Ramos (cell line): ENCODE data around the gene FCN3.

Experiments used
- in situ Hi-C: fragments of 300-500 bp; cut with MboI; formaldehyde crosslinking; loops from one replicate; pipeline ENCODE4 v1.14.3; 2022; ENCODE audit warnings: low sequenced_read_pairs; ENCODE audit not compliant: unreplicated experiment

Gene FCN3

DNA sequence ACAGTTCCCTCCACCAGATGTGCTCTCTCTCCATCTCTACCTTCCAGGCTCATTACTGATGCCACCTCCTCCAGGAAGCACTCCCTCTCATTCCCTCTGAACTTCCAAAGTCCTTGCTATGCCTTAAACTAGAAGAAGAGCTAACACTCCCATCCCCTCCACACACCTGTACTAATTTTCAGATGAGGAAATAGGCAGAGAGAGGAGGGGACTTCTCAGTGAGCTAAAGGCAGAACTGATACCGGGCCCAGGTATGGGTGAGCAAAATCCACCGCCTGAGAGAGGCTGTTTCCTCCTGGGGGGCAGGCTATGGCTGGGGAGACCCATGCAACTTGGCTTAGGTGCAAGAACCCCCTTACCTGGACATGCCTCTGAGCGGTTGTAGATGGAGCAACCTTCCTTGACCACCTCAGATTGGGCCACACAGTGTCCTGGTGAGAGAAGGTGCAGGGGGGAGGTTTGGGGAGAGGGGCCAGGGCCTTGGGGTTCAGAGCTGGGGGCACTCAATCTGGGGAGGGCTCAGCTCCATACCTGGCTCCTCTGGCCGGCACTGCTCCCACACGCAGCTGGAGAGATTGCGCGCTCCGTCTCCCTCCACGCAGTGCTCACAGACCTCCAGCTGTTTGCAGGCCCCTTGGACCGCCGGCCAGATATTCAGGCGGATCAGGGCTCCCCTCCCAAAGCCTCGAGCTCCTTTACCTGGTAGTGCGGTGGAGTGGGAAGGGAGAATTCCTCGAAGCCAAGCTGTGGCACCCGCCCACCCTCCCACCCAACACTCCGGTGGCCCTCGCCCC, 7.5 kb upstream of the FCN3 start:
- in situ Hi-C loops: loop anchor here (10.0 kb wide), 1 partner anchor 277 kb away; no protein-coding TSS in a partner anchor

DNA sequence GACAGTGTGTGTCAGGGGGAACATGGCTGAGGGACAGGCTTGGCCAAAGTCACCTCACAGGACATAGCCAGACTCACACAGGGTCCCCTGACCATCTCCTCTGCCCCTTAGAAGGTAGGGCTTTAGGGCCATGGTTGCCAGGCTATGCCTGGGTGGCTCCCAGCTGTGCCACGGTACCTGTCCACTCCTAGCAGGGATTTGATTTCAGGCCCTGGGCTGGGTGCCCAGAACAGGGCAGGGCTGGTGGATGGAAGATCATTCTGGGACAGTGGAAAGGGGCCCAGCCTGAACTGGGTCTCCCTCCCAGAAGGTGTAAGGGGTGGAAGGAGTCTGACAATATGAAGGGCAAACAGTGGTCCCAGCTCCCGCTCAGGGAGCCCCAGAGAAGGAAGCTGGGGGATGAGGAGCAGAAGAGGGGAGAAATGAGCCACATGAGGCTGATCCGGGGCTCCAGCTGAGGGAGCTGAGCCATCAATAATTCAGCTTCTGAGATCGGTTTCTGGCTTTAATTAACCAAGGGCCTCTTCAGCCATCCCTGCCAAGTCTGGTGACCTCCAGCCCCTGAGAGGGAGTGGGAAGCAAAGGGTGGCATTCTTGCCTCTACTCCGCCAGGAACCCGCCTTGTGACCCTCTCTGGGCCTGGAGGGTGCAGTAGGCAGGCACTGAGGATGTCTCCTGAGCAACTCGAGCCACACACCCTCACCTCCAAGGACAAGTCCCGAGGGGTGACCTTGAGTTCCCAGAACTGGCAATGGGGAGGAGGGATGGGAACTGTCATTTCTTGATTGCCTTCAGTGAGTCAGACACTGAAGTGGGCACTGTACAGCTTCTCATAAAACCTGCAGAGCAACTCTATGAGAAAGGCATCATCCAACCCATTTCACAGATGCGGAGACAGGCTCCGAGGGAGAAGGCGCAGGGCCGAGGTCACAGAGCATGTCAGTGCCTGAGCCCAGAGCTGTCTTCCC, 6.4 kb upstream of the FCN3 start:
- in situ Hi-C loops: loop anchor here (10.0 kb wide), 1 partner anchor 276 kb away; no protein-coding TSS in a partner anchor

DNA sequence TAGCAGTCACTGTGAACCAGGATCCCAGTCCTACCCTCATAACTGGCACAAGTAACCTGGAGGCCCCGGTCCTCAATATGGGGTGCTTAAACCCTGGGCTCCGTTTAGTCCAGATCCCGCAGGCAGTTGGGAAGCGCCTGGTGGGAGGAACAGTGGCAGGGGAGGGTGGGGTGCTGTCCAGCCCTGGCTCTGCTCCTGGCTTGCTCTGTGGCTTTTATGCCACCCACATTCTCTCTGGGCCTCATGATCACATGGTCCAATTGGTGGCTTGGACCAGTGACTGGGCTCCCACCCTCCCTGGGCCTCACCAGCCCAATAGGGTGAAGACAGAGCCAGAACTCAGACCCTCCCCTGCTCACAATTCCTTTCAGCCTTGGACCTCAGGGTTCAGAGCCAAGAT, 5.6 kb upstream of the FCN3 start:
- in situ Hi-C loops: loop anchor here (10.0 kb wide), 1 partner anchor 275 kb away; no protein-coding TSS in a partner anchor

DNA sequence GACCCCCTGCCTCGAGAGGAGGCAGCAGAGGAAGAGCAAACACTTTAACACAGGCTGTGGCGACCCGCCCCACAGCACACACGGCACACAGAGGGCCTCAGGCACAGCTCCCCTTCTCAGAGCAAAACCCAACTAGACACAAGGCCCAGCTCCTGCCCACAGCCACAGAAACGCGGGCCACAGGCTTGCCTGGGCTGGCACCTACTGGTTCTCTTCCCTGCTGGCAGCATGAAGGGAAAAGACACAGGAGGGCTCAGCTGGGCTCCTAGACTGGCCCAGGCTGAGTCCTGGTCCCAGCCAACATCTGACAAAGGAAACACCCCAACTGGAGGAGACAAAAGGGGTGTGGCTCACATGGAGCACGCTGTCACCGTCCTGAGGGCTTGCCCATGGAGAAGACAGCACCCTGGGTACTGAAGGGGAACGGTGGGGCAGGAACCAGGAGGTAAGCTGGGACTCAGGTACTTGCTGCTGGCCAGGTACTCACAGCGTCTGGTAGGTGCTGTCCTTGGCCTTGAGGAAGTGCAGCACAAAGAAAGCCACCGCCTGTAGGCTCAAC, 5.0 kb upstream of the FCN3 start:
- in situ Hi-C loops: loop anchor here (10.0 kb wide), 1 partner anchor 275 kb away; no protein-coding TSS in a partner anchor

DNA sequence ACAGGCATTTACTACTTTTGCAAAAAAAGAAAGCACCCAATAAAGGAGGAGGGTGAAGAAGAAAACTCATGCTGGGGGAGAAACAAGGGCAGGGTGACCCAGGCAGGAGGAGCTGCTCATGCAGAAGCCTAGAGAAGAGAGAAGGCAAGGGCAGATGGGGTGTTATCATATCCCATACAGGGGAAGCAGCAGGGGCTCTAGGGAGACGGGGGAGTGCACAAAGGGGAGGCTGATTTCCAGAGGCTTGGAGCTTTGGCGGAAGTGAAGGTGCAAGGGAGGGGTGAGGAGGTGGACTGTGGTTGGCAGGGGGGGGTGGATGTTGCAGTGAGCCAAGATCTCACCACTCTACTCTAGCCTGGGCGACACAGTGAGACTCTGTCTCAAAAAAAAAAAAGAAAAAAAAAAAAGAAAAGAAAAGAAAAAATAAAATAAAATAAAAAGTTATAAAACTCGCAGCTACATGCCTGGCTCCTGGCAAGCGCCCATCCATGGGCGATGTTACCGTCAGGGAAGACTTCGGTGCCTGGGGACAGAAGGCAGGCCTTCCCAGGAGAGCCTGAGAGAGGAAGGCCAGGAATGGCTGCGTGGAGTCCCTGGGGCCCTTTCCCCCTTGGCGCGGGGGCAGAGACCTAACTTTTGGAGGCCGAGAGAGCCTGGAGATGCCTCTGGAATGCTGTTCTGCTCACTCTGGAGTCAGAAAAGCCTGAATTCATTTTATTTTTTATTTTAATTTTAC, 3.3 kb upstream of the FCN3 start:
- in situ Hi-C loops: no loop called here

DNA sequence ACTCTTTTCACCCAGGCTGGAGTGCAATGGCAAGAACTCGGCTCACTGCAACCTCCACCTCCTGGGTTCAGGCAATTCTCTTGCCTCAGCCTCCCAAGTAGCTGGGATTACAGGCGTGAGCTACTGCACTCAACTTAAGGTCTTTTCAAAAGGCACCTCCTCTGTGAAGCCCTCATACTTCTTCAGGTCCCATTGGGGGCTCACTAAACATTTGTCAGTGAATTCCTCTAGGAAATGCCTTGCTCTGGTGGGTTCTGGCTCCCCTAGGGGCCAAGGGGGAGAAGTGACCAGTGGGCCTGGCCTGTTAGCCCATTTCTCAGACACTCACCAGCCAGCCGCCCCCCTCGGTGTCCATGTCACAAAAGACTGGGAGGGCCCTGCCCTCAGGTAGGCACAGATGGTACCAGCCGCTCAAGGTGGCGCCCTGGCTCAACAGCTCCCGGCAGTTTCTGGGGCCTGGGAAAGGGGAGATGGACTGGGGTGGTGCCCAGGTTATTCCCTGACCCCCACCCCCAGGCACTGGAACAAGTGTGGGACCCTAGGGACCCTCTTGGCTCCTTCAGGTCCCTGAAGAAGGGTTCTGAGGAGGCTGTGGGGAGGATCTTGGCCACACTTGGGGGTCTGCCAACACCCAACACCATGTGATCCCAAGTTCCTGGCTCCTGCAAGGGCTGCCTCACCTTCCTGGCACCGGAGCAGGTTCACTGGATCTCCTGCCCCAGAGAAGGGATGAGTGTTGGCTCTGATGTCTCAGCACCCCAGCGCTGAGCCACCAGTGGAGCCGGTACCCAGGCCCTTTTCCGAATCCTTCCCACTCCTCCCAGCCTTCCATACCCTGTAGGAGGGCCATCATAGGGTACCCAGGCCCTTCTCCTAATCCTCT, 1.6 kb downstream of the FCN3 start:
- in situ Hi-C loops: no loop called here

DNA sequence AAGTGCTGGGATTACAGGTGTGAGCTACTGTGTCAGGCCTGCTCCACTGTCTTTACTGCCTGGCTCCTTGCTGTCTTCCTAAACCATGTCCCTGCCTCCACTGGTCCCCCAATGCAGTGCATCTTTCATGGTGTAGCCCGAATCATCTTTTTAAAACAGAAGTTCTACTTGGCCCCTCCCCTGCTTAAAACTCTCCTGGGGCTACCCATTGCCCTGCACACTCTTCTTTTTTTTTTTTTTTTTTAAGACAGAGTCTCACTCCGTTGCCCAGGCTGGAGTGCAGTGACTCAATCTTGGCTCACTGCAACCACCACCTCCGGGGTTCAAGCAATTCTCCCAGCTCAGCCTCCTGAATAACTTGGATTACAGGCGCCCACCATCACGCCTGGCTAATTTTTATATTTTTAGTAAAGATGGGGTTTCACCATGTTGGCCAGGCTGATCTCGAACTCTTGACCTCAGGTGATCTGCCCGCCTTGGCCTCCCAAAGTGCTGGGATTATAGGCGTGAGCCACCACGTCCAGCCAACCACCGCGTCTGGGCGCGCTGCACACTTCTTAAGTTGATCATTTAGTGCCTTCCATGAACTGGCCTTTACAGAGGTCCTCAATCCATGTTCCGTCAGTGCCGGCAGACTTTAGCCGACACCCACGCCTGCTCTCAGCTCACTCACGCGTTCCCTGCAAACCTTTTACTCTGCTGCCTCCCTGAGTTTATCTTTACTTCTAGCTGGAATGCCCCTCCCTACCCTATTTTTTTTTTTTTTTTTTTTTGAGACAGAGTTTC, 2.4 kb downstream of the FCN3 start:
- in situ Hi-C loops: no loop called here

DNA sequence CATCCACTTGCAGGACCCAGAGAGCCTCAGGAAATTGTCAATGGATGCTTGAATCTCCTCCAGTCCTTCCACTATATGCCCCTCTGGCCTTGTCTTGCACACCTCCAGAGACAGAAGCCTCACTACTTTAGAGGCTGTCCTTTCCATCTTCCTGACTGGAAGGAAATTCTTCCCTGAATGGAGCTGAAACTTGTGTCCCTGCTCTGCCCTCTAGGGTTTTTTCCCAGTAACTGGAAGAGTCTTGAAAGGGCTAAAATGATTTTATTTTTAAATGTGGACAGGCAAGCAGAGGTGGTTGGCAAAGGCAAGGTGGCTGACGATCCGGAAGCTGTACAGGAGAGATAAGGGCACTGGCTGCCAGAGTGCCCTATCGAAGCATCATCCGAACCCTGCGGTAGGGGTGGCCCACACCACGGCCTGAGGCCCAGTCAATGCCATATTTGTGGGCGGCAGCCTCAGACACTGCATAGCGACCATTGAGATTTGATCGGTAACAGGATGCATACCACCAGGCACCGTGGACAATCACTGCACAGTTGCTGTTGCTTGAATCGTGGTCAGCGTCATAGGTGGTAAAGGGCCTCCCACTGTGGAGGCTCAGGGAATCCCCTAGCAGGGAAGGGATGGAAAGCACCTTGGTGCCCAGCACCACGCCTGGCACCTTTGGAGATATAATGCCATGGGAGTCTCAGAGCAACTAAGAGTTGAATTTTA, 5.6 kb downstream of the FCN3 start:
- in situ Hi-C loops: no loop called here

DNA sequence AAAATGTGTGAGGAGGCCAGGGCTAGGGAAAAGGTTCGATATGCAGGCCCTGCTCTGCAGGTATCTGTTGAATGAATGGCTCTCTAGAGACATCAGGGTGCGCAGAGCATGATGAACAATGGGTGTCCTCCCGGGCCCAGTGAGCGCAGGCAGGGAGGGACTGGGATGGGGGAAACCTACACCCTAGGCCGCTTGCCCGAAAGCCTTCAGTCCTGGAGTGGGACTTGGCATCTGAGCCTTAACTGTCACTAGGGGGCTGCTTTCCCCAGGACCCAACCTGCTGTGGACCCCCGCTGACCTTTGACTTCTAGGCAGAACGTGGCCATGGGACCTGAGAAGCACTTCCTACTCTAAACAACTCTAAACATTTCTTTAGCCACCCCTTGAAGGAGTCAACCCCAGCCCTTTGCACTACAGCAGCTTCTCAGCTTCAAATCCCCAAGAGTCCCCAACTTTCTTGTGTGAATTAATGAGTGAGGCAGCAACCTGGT, 7.4 kb downstream of the FCN3 start:
- in situ Hi-C loops: no loop called here

DNA sequence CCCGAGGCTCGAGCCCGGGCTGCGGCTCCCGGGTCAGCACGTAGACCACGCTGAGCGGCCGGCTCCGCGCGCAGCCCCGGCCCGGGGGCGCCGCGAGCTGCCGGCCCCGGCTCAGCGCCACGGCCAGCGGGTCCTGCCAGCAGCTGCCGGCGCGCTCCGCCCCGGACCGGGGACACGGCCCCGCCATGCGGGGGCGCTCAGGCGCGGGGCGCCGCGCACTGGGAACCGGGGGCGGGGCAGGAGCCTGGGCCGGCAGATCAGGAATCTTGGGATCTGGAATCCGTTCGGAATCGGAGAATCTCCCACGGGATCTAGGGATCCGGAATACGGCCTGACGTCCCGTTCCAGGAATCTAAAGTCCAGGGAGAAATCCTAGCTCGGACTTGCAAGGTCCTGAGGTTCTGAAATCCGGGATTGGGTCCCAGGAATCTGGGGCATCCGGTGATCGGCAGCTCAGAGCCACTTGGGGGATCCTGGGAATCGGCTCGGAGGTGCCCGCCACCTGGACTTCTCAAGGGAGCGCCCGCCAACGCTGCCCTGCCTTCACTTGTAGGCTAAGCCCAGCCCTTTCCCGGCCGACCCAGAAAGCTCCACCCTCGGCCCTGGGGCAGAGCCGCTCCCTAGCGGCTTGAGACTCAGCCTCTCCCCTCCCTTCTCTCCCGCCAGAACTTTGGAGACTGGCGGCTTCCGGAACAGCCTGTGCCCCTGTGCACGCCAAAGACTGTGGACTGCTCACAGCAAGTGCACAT, 8.0 kb downstream of the FCN3 start, which contains the start of gene MAP3K6:
Gene MAP3K6, minus strand, starts transcription at position 551 of the 749 bp plus-strand sequence. Its CDS starts 364 bp downstream, at position 187.
- in situ Hi-C loops: no loop called here

DNA sequence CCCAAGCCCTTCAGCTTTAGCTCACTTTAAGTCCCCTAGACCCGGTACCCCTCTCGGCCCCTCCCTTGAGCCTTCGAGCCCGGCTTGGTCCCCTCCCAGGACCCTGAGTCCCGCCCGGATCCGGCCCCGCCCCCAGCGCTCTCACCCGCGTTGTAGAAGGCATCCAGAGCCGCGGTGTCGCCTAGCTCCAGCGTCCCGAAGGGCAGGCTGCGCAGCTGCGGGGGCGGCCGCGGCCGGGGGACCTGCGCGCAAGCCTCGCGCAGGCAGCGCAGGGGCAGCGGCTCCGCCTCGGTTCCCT, 8.6 kb downstream of the FCN3 start:
- in situ Hi-C loops: no loop called here

DNA sequence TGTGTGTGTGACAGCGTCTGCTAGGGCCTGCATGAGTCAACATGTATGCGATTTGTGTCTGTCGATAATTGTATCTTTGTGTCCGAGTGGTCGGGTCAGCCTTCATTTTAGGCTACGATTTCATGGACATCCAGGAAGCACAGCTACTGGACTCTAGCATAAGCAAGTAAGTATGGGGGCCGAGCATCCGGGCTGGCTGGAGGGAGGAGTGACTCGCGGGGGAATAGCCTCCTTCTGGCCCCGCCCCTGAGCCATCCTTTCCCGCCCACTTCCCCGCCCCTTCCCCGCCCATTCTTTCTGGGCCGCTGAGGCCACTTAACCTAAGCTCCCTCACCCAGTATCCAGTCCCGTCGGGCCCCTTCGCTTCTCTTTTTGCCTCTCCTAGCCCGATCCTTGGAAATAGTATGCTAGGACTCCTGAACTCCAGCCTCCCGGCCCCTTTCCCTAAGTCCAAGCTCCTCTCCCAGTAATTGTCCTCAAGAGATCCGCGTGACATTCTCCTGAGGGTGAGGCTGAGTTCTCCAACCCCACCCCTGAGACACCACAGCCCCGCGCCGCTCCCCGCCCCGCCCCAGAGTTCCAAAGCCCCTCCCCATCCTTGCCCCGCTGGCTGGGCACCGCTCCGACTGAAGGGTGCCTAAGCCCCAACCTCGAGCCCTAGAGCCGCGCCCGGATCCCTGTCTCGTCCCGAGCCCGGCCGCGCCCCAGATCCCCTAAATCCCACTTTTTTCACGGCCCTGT, 9.1 kb downstream of the FCN3 start:
- in situ Hi-C loops: no loop called here

DNA sequence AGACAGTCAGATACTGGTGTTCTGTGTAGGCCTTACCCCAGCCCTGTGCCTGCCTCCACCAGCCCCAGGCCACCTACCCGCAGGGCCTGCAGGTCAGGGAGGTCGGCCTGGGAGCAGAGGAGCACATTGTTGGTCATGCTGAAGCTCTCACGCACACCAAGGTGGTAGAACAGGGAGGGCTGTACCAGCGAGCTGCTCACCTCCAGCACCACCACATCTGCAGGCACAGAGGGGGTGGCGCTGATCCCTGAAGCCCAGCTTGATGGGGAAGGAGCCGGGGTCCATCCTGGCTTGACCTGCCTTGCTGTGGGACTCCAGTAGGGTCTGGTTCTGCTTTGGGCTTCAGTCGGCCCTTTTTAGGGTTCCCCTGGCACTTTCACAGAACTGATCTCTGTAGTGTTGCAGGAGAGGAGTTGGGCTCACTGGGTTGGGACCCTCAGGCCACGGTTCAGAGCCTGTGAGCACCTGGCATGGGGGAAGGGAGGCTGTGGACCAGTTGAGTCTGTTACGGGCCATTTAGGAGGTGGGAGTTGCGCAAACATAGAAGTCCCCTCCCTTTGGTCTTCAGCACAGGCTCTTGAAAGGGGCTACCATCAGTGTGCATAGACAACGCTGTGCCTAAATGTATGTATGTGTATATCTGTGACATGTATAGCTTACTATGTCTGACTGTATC, 9.8 kb downstream of the FCN3 start:
- in situ Hi-C loops: no loop called here

DNA sequence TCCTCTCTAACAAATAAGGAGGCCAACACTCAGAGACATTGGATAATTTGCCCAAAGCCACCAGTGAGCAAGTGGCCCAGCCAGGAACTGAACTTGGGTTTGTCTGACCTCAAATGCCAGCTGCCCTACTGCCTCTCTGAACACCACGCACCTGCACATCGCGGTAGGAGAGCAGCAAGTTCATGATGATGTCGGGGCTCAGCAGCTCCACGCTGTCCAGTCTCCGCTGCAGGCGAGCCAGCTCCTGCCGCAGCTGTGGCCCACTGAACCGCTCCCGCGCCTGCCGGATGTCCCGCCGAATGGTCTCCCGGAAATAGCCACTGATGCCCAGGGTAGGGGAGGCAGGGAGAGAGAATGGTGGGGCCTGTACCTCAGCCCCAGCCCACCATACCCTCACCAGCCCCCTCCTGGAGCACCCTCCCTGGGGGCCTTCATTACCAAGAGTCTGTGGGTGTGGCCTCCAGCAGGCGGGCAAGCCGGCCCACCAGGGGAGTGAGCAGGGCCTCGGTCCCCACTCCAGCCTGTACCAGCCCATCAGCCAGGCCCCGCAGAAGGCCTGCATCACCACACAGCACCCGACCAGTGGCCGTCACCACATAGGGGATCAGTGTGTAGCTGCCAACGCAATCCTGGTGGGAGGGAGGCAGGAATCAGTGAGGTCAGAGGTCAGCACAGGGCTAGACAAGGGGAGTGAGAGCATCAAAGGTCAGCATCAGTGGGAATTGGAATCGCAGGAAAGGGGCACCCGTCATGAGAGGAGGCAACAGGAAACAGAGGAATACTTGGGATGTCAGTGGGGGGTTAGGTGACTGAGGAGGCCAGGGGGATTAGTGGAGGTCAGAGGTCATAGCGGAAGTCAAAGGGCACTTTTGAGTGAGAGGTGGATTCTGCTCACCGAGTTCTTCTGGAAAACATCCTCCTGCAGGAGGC, 10.6 kb downstream of the FCN3 start:
- in situ Hi-C loops: no loop called here

DNA sequence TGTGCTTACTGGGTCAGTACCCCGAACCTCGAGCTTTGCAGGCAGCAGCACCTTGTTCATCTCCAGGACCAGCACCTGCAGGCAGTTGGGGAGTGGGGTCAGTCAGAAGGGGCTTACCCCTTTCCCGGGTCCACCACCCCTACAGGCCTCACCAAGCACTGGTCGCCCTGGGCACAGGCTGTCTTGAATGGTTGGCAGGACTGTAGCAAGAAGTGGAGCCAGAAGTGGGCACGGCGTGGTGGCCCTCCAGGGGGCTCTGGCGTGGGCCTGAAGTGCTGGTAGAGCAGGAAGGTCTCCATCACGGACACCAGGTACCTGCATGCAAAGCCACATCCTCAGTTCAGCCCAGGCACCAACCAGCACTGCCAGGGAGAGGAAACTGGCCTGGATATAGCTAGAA, 13.1 kb downstream of the FCN3 start:
- in situ Hi-C loops: no loop called here
